ENCODE data around the gene HSPA9.

Gene HSPA9

GRCh38 chr5:138536215-138536614 lies 39.0 kb downstream of the HSPA9 start:
- no peak for TF ChIP-seq CTCF (IDR thresholded peaks at IDR 0.05)

DNA sequence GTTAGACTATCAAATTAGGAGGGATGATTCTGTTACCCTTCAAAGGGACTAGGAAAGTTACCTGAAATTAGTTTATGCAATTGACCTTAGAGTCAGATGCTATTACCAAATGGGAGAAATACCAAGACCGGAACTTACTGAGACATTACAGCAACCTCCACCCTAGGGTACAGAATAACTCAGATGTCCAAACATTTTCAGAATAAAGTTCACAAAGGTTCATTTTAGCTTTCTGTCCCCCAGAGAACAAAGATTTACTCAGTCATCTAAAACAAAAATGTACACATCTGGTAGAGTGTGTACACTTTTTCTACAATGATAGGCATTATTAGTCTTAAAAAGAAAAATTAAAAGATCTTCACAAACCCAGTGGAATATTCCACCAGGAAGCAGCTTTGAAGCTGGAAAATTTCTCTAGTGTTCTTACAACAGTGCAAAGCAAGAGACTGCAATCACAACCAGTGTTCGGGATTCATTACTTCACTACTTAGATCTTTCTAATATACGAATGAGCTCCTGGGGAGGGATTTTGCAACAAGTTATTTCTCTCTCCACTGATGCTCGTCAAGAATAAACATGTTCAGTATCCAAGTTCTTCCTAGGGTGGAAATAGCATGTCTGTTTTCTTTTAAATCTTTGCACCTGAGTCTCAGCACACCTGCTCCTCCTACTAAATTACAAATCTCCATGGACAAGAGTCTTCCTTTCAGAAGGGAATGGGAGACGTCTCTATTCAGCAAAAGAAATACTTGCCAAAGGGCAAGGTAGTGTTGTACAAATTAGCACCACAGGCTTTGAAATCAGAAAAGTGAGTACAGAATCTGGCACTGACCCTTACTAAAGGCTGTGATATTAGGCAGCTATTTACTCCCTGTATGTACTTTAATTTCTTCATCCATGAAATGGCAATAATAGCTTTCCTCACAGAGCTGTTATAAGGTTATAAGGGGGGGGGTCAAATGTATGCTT lies 40.9 kb downstream of the HSPA9 start:
- no peak for TF ChIP-seq CTCF (IDR thresholded peaks at IDR 0.05)

- no peak for TF ChIP-seq CTCF (IDR thresholded peaks at IDR 0.05)
Measured at GRCh38 chr5:138529812-138530211, 45.4 kb downstream of the HSPA9 start.

DNA sequence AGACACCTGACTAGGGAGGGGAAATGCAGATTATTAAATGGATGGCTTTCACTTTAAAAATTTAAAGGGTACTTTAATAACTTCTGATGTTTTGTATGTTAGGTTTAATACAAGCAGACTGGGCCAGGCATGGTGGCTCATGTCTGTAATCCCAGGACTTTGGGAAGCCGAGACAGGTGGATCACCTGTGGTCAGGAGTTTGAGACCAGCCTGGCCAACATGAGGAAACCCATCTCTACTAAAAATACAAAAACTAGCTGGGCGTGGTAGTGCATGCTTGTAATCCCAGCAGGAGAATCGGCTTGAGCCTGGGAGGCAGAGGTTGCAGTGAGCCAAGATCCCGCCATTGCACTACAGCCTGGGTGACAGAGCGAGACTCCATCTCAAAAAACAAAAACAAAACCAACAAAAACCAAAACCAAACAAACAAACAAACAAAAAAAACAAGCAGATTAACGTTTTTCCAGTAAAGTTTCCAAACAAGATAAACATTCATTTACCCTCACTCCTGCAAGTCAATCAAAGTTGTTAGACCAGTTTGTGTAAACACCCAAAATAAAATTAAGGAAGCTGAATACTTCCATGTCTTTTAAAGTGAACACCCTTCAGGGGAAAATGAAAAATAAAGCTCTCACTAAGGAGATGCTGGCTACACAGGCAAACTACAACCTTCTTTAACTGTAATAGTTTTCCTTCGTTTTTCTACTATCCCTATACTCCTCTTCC lies 46.3 kb downstream of the HSPA9 start:
- no peak for TF ChIP-seq CTCF (IDR thresholded peaks at IDR 0.05)

- no peak for TF ChIP-seq CTCF (IDR thresholded peaks at IDR 0.05)
Measured at GRCh38 chr5:138528208-138528607, 47.0 kb downstream of the HSPA9 start.

- peak; percentile 40 for TF ChIP-seq CTCF (IDR thresholded peaks at IDR 0.05)
Measured at GRCh38 chr5:138527170-138527569, 48.0 kb downstream of the HSPA9 start.

GRCh38 chr5:138523406-138523805 lies 51.8 kb downstream of the HSPA9 start:
- TF ChIP-seq CTCF (IDR thresholded peaks at IDR 0.05), result no peak

Data from LNCAP (cell line).